HG03103 (cell line): ENCODE data around the gene NXNL2.

Source experiments
- ATAC-seq: cut with Tn5 transposase; IDR thresholded peaks from one replicate; pipeline ENCODE4 v1.9.1; 2021; ENCODE audit warnings: low read depth; ENCODE audit not compliant: unreplicated experiment

The NXNL2 gene

DNA sequence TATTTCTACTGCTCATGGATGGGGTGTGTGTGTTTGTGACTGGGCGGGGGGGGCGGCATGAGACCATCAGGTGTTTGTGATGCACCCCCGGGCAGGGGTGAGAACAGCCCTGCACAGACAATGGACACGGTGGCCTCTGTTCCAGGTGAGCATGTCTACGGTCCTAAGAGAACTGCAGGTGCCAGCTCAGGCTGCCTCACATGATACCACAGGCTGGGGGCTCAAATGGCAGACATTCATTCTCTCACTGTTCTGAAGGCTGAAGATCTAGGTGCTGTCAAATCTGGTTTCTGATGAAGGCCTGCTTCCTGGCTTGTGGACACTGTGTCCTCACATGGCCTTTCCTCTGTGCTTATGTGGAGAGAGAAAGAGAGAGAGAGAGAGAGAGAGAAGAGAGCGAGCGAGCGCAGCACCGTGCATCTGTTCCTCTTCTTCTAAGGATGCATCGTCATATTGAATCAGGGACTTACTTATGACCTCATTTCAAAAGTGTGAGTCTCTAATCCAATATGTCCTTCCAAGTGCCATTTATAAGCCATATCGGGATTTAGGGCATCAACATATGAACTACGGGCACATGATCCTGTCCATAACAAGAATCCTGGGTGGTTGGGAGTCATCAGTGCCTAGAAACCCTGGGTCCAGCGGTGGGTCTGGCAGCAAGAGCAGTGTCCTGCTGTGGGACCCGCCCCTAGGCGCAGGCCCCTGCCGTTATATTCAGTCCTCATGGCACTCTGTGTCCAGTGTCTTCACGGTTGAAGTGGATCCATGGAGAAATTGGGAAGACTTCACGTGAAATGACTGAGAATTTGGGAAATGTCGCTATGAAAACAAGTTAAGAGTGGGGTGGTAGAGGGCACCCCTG, 42.5 kb downstream of the NXNL2 start:
- no peak for ATAC-seq

DNA sequence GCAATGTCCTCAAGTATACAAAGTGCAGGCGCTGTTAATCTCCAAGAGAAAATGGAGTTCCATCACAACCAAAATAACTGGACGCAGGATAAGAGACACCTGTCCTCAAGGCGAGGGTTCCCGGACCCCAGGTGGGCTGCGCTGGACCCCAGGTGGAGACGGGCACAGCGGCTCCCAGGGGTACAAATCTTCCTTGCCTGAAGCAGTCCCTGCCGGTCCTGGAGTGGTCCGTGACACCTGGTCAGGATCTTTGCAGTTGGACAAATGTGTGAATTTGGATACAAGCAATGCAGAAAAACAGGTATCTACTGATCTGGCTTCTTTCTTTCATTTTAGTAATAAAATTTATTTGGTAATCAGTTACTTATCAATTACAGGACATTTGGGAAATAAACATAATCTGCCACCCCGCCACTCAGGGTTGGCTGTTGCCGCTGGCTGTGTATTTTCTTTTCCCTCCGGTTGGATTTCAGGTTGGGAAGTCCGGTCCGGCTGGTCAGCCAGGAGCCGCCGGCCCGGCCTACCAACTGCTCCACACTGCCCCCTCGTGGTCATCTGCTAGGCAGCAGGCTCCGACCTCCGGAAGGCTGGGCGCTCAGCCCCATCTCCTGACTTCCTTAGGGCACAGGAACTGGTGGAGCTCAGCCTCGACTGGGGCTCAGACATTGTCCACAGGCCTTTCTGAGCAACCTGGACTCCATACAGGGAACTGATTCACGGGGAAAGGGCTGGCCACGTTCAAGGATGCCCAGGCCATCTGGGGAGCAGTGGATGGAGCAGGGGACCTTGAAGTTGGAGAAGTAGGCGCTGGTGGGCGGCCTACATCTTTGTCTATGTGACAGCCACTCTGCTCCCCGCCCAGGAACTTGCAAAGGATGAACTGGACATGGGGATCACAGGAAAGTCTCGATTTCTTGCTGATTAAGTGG, 43.4 kb downstream of the NXNL2 start:
- ATAC-seq: no peak

GRCh38 chr9:88579050-88579715, 44.2 kb downstream of the NXNL2 start:
- ATAC-seq: no peak

GRCh38 chr9:88580961-88581360, 46.0 kb downstream of the NXNL2 start:
- ATAC-seq: no peak

DNA sequence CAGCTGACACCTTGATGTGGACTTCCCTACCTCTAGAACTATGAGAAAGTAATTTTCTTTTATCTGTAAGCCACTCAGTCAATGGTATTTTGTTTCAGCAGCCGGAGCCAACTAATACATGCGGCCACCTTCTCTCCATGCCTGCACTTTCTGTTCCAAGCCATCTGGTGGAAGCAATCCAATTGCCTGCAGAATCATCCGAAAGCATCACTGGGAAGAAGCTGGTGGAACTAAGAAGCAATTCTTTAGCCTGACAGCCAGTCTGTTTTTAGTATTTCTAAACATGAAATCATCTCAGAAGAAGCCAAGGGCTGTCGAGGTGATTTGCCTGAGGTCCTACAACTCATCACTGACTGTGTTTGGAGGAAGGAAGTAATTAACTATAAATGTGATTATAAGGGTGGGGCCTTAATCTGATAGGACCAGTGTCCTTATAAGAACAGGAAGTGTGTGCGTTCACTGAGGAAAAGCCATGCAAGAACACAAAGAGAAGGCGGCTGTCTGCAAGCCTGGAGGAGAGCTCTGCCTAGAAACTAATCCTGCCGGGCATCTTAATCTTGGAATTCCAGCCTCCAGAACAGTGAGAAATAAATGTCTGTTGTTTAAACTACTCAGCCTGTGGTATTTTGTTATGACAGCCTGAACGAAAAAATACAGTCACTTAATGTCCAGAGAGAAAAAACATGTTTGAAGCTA, 49.1 kb downstream of the NXNL2 start:
- ATAC-seq: no peak

DNA sequence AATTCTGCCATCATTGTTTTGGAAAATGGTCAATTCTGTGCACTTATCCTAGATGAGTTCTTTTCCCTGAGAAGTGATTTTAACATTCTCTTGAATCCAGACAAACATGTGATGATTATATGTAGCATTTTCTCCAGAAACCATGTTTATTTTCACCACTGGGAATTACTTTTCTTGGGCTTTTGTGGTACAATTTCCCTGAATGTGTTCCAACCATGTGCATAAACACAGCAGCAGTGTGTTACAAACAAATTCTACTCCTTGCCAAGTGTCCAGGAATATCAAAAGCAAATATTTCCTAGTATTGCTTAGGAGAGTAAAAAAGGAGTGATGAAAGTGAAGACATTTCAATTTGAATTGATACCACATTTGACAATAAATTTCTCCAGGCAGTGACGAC, 50.4 kb downstream of the NXNL2 start:
- no peak for ATAC-seq

GRCh38 chr9:88586452-88586851, 51.5 kb downstream of the NXNL2 start:
- ATAC-seq: no peak

DNA sequence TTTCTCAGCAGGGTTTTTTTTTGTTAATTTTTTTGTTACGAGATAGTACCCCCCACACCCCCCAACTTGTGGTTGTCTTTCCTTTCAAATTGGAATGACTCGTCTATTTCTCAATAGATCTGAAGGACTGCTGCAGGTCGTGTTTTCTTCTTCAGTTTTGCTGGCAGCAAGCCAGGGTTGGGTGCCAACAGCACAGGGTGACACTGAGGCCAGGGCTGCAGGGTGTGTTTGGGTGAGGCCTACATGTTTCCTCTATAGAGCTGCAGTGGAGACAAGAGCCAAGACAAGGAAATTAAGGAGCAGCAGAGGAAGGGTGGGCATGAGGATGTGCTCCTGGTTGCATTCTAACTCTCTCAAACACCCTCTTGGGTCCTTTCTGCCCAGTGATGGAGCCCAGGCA, 52.2 kb downstream of the NXNL2 start:
- no peak for ATAC-seq

DNA sequence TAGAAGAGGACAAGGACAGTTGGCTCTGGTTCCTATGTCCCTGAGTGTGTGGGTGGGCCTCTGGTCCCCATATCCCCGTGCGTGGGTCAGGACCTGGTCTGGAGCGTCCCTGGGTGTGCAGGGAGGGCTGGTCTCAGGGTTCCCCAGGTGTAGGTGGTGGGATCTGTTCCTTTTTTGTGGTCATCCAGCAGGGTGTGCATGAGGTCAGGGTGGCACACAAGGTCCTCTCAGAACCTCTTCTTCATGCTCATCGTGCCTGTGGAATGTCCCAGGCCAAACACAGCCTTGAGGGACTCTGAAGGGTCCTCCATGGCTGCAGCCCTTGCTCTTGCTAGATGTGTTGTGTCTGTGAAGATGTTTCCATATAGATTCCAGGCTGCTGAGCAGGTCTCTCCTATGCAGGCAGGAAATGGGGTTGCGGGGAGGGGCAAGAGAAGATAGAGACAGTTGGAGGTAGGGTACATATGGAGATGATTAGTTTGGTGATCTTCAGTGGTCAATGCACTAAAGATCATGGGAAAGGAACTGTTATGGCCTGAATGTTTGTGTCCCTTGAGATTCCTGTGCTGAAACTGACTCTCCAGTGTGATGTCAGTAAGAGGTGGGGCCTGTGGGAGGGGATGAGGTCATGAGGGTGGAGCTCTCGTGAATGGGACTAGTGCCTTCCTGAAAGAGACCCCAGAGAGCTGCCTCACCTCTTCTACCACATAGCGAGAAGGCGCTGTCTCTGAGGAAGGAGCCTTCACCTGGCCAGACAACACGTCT, 53.1 kb downstream of the NXNL2 start:
- ATAC-seq: no peak

GRCh38 chr9:88589656-88590055, 54.7 kb downstream of the NXNL2 start:
- ATAC-seq: no peak

- ATAC-seq: no peak
Measured at GRCh38 chr9:88590558-88591146, 55.7 kb downstream of the NXNL2 start.

GRCh38 chr9:88593537-88594185, 58.7 kb downstream of the NXNL2 start:
- no peak for ATAC-seq
